ENCODE results near the gene WDR4.
"Not testable (repeated sequence)": the region's sequence is repeated elsewhere in the genome, so short reads cannot be mapped to it uniquely, and the experiment has no call there.

Gene WDR4

DNA sequence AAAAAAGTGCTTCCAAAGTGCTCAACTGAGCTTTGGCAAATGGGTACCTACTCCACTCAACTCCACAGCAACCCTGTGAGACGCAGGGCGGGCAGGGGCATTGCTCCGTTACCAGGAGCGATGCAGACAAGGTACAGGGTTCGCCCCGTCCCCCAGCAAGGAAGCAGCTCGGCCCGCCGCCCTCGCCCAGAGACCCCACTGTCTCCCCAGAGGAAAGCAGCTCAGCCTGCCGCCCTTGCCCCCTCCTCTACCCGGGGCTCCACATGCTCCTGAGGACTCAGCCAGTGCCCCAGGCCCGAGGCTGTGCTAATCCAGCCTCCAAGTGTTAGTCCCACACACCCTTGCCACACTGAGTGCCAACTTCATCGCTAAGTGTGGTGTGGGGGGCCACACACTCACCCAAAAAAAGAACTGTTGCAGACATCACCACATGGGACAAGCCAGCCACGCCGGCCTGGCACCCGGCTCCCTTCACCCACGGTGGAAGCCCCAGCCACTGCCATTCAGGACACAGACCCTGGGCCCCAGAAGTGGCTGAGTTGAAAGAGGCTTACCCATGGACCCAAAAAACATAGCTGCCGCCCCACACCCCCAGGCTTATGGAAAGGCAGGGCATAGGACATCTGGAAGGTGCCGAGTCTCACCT is 26.3 kb downstream of the WDR4 start:
- no peak for DNase-seq (ENCODE audit: low read depth)

DNA sequence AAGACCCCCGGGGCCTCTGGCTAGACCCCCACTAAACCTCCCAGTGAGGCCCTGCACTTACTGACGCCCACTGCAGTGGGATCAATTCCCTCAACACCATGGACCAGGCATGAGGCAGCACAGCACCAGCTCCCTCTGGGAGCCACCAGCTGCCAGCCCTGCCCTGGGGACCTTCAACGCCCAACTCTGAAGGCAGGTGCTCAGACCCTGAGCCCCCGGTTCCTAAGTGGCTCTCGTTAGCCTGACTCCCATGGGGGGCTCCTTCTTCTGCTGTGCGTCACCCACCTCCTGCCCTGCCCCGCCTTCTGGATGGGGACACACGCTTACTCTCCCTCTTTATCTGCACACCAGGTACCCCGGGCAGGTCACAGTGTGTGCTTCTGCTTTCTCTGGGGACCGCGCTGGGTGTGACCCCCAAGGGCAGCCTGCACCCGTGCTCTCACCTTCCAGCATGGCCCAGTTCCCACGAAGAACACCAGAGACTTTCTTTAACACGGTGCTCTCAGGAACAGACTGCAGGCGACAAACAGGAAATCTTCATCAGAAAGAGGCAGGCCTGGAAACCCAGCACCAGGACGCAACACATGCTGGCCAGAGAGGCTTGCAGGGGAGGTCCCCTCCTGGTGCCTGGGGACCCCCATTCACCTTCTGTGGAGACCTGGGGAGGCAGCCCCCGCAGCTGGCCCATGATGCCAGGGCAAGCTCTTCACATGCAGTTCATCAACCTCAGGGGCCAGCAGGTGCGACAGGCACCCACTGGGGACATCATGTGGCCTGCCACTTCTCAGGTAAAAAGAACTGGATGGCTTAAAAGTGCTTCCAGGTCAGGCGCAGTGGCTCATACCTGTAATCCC is 27.3 kb downstream of the WDR4 start:
- DNase-seq (ENCODE audit: low read depth): no peak

DNA sequence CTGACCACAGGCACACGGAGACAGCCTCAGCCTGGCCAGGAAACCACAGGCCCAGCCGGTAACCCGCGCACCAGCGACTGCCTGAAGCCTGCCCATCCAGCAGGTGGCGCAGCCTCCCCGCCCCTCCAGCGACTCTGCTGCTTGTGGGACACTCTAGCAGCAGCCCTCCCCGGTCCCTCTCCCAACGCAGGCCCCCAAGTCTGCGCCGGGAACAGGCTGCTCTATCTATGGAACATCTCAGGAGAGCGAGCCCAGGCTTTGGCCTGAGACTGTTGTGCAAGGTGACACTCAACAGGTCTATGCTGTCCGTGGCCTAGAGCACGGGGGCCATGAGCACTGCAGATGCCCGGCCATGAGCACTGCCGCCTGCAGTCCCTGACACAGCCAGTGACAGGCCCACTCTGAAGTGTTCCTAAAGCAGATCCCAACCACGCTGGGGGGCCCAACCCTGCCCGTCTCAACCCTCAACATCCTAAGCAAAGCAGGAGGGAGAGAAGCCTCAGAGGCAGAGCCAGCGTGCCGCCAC is 28.4 kb downstream of the WDR4 start:
- DNase-seq (ENCODE audit: low read depth): no peak

GRCh38 chr21:42850463-42850862 is 28.9 kb downstream of the WDR4 start:
- no peak for DNase-seq (ENCODE audit: low read depth)

GRCh38 chr21:42849759-42850412 is 29.5 kb downstream of the WDR4 start:
- DNase-seq (ENCODE audit: low read depth): no peak

- DNase-seq (ENCODE audit: low read depth): no peak
These were observed 30.2 kb downstream of the WDR4 start for GRCh38 chr21:42848932-42849758.

DNA sequence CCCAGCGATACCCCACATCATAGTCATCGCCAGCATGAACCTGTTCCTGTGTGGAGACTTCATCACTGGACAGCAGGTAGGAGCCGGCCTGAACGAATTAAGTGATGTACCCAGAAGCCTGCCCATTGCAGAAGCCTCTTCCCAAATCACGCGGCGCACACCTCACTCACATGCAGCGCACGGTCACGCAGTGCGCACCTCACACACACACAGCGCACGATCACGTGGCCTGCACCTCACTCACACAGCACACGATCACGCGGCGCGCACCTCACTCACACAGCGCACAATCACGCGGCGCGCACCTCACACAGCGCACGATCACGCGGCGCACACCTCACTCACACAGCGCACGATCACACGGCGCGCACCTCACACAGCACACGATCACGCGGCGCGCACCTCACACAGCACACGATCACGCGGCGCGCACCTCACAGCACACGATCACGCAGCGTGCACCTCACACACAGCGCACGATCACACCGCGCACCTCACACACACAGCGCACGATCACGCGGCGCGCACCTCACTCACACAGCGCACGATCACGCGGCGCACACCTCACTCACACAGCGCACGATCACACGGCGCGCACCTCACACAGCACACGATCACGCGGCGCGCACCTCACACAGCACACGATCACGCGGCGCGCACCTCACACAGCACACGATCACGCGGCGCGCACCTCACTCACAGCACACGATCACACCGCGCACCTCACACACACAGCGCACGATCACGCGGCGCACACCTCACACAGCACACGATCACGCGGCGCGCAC is 31.0 kb downstream of the WDR4 start:
- not testable (repeated sequence) for DNase-seq (ENCODE audit: low read depth)

GRCh38 chr21:42847726-42848125 is 31.6 kb downstream of the WDR4 start:
- no peak for DNase-seq (ENCODE audit: low read depth)

- DNase-seq (ENCODE audit: low read depth): no peak
These were observed 32.2 kb downstream of the WDR4 start for GRCh38 chr21:42847051-42847707.

GRCh38 chr21:42846221-42846620 is 33.1 kb downstream of the WDR4 start:
- no peak for DNase-seq (ENCODE audit: low read depth)

DNA sequence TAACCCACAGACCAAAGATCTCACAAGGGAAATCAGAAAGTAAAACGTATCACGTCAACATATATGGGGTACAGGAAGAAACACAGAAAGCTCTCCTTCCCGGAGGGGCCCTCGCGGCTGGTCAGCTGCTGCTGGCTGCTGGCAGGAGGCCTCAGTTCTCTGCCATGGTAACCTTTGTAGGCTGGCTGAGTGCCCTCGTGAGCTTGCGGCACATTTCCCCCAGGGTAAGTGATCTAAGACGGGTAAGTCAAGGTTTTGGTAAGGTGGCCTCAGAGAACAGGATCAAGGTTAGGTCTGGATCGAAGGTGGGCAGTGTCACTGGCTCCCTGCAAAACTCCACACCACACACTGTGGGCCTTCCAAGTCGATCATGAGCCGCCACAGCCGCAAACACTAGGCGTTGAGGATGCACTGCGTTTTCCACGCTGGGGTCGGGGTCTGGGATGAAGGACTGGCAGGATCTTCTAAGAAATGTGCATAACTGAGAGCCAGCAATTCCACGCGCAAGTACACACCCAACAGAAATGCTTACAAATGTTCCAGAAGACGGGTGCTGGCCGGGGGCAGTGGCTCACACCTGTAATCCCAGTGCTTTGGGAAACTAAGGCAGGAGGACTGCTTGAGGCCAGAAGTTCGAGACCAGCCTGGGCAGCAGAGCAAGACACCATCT is 33.9 kb downstream of the WDR4 start:
- DNase-seq (ENCODE audit: low read depth): no peak

- no peak for DNase-seq (ENCODE audit: low read depth)
These were observed 34.8 kb downstream of the WDR4 start for GRCh38 chr21:42844411-42845113.

GRCh38 chr21:42843056-42843455 is 36.3 kb downstream of the WDR4 start:
- no peak for DNase-seq (ENCODE audit: low read depth)

DNA sequence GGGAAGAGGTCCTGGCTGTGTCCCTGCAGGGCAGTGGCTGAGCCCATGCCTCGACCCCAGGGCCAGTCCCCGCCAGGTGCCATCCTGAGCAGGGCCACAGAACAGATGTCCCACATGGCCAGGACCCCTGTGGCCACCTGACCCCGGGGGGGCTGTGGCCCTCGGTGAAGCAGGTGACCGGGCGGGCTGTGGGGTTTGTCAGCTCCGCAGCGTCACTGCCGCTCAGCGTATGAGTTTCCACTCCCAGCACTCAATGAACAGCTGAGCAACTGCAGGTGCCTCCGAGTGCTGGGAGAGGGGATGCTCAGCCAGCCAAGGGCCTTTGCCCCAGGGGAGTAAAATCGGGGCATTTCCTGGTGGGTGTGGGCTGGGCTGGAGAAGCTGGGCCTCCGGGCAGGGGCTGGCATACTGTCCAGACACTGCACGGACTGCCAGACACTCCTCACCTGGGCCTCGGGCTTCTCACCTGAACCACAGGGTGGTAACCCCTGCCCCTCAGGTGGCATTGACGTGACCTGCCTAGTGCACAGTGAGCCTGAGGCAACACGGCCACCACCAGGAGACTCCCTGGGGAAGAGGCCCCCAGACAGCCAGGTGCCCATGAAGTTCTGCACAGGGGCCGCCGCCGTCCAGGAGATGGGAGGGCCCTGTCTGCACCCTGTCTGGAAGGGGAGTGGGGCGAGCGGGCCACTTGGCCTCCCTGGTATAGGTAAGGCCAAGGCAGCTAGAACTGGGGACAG is 37.3 kb downstream of the WDR4 start:
- not testable (repeated sequence) for DNase-seq (ENCODE audit: low read depth)

DNA sequence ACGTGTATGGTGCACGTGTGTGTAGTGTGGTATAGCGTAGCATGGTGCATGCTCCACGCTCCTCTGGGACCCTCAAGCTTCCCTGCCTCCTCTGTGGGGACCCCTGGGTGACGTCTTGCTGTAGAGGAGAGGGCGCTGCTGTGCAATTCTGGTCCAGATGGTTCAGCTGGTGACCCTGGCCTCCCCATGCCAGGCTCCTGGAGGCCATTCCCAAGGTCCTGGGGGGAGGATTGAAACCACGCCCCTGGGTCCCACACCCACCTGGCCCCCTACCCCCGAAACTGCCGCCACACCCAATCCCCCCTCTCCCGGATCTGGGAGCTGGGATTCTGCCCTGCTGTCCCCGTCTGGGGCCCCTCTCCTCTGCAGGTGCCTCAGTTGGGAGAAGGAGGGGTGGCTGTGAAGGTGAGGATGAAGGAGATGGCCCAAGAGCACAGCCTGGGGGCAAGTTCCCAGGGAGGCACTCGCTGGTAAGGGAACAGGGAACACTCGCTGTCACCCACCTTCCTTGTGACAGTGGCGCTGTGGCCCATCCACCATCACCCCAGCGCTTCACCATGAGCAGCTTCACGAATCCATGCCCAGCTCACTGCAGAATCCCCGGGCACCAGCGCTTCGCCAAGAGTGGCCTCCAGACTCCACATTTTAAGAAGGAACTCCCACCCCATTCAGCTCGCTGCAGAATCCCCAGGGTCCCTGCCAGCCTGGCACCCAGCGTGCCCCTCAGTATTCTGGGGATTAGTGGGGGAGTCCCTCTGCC is 38.0 kb downstream of the WDR4 start:
- DNase-seq (ENCODE audit: low read depth): no peak

- no peak for DNase-seq (ENCODE audit: low read depth)
These were observed 38.8 kb downstream of the WDR4 start for GRCh38 chr21:42840411-42841155.
